HUES6 (cell line): ENCODE results near the gene PTCD2.
"Not testable (repeated sequence)": the region's sequence is repeated elsewhere in the genome, so short reads cannot be mapped to it uniquely, and the experiment has no call there.

ENCODE experiments used
- H3K27ac ChIP-seq: 2 replicates; pipeline ENCODE4 v1.7.0; 2013; ENCODE audit warnings: low read depth, mild to moderate bottlenecking, low read length, inconsistent platforms
- H3K27me3 ChIP-seq: 2 replicates; pipeline ENCODE4 v1.6.1; 2013; ENCODE audit warnings: low read length; ENCODE audit not compliant: control insufficient read depth, insufficient read depth
- H3K36me3 ChIP-seq: 2 replicates; pipeline ENCODE4 v1.6.1; 2013; ENCODE audit warnings: low read length; ENCODE audit not compliant: control insufficient read depth, insufficient read depth
- H3K4me1 ChIP-seq: 2 replicates; pipeline ENCODE4 v1.6.1; 2013; ENCODE audit warnings: low read length; ENCODE audit not compliant: control insufficient read depth, insufficient read depth
- H3K4me3 ChIP-seq: 2 replicates; pipeline ENCODE4 v1.5.1; 2013; ENCODE audit warnings: low read depth, low read length
- H3K9ac ChIP-seq: one replicate; pipeline ENCODE4 v1.6.1; 2013; ENCODE audit warnings: mild to moderate bottlenecking, low read length
- H3K9me3 ChIP-seq: 2 replicates; pipeline ENCODE4 v1.6.1; 2013; ENCODE audit warnings: low read depth, low read length; ENCODE audit not compliant: control insufficient read depth, insufficient read depth

Gene PTCD2

DNA sequence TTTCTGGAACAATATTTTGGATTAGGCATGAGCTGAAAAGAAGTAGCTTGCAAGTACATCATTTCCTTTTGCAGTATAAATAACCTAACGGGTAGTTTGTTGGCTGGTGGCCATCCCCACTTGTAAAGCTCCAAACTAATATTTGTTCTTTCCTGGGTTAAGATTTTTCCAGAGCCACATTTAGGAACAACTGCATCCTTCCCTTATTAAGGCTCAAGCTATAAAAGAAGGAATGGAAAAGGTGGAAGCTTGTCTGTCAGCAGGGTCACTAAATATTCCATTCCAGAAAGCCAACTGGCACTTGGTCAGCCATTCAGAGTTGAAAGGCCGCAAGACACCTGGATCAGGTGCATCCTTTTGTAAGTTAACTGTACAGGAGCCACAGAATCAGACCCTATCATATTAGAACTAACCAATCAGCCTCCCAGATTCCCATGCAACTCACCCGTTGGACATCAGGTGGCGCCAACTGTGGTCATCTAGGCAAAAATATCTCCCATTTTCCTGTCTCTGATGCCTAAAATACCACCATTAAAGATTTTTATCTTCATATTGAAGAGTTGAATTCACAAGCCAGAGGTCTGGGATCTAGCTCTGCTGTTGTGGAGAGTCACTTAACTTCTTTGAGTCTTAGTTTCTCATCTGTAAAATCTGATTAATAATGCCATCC, 82.9 kb downstream of the PTCD2 start:
- H3K27ac ChIP-seq = no peak overlapping the region
- no peaks in the 10 kb centered on the region for H3K27me3 ChIP-seq
- peaks cover 16% of the 10 kb centered on the region for H3K9me3 ChIP-seq
- H3K4me1 ChIP-seq = no peaks in the 10 kb centered on the region
- H3K9ac ChIP-seq = no peak overlapping the region
- H3K4me3 ChIP-seq = no peak overlapping the region
- H3K36me3 ChIP-seq = no peaks in the 10 kb centered on the region

DNA sequence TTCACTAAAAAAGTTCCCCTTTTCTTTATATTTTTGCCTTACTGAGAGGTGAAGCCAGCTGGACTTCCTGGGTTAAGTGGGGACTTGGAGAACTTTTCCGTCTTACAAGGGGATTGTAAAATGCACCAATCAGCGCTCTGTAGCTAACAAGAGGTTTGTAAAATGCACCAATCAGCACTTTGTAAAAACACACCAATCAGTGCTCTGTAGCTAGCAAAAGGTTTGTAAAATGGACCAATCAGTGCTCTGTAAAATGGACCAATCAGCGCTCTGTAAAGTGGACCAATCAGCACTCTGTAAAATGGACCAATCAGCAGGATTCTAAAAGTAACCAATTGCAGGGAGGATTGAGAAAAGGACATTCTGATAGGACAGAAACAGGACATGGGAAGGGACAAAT, 84.6 kb downstream of the PTCD2 start:
- H3K9ac ChIP-seq, H3K36me3 ChIP-seq, H3K4me1 ChIP-seq, H3K27ac ChIP-seq, H3K27me3 ChIP-seq, H3K4me3 ChIP-seq: not testable (repeated sequence)
- peaks cover 16% of the 10 kb centered on the region for H3K9me3 ChIP-seq

DNA sequence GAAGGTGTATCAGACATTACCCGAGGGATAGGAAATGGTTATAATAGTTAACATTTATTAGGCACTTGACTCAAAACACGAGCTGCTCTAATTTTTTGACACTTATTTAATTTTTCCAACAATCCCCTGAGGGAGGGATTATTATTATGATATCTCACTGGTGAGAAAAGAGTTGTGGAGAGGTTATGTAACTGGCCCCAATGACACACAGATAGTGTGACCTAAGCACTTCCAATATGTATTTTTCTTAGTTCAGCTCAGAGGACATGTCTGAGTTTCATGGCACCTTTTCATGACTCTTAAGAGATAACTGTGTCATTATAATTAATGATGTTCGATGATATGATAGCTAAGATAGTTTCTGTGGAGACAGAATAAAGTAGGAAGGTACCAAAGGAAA, 86.9 kb downstream of the PTCD2 start:
- H3K4me1 ChIP-seq = no peaks in the 10 kb centered on the region

DNA sequence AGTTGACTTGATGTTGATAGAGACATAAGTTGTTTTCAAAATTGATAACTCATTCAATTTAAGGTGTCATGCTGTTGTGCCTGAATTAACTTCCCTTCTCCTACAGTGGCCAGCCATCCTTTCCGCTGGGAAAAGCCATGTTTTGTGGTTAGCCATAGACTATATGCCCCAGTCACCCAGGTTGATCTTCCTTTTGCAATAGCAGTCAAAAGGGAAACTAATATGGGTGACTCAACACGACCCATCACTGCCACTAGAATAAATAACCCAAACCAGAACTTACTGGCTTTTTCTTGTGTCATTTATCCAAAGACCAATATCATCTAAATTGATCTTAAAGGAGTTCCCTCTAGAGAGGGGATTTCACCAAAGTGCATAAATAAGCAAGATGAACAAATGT, 87.4 kb downstream of the PTCD2 start:
- H3K9ac ChIP-seq = no peak overlapping the region
- no peaks in the 10 kb centered on the region for H3K9me3 ChIP-seq
- no peaks in the 10 kb centered on the region for H3K36me3 ChIP-seq
- no peaks in the 10 kb centered on the region for H3K27me3 ChIP-seq
- H3K4me1 ChIP-seq = no peaks in the 10 kb centered on the region
- H3K27ac ChIP-seq = no peak overlapping the region
- H3K4me3 ChIP-seq = no peak overlapping the region

More for the DNA sequence above, 86.9 kb downstream of the PTCD2 start:
- no peaks in the 10 kb centered on the region for H3K27me3 ChIP-seq
- no peak overlapping the region for H3K27ac ChIP-seq
- H3K9ac ChIP-seq = no peak overlapping the region
- H3K36me3 ChIP-seq = no peaks in the 10 kb centered on the region
- H3K9me3 ChIP-seq = 0 out of 2 replicates have a peak, but pooled peaks cover 4% of the 10 kb centered on the region
- no peak overlapping the region for H3K4me3 ChIP-seq

DNA sequence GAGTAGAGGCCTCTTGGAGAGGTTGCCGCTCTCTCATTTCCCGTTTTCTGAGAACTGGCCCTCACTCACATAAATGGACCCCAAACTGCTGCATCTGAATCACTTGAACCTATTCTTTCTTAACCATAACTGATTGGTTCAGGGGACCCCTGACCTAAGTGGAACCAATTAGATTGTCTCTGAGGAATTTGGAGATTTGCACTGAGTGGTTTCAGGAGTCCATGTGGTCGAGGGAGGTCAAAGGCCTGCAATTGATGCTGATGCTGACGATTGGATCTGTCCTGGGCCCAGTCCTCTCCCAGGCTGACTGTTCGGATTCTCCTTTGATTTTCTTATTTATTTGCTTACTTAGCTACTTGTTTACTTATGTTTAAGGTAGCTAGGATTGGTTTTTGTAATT, 88.0 kb downstream of the PTCD2 start:
- no peak overlapping the region for H3K9ac ChIP-seq
- no peak overlapping the region for H3K27ac ChIP-seq
- no peaks in the 10 kb centered on the region for H3K27me3 ChIP-seq
- H3K36me3 ChIP-seq = no peaks in the 10 kb centered on the region
- no peak overlapping the region for H3K4me3 ChIP-seq
- H3K9me3 ChIP-seq = no peaks in the 10 kb centered on the region
- no peaks in the 10 kb centered on the region for H3K4me1 ChIP-seq

DNA sequence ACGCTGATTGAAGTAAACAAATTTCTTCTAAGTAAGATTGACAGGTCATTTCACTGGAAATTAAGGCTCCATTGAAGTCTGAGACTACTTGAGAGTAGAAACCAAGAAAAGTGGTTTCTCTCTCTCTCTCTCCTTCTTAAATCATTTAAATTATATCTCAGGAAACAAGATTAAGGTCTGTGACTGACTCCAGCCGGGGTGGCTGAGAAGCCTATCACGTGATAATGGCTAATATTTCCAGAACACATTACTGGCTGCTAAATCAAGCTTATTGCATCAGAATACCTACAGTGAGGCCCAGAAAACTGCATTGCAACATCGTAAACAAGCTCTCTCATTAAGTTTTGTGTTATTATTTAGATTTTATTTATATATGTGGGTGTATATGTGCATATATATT, 88.4 kb downstream of the PTCD2 start:
- no peak overlapping the region for H3K27ac ChIP-seq
- no peak overlapping the region for H3K4me3 ChIP-seq
- no peak overlapping the region for H3K9ac ChIP-seq
- no peaks in the 10 kb centered on the region for H3K27me3 ChIP-seq
- H3K9me3 ChIP-seq = no peaks in the 10 kb centered on the region
- H3K4me1 ChIP-seq = no peaks in the 10 kb centered on the region
- no peaks in the 10 kb centered on the region for H3K36me3 ChIP-seq

DNA sequence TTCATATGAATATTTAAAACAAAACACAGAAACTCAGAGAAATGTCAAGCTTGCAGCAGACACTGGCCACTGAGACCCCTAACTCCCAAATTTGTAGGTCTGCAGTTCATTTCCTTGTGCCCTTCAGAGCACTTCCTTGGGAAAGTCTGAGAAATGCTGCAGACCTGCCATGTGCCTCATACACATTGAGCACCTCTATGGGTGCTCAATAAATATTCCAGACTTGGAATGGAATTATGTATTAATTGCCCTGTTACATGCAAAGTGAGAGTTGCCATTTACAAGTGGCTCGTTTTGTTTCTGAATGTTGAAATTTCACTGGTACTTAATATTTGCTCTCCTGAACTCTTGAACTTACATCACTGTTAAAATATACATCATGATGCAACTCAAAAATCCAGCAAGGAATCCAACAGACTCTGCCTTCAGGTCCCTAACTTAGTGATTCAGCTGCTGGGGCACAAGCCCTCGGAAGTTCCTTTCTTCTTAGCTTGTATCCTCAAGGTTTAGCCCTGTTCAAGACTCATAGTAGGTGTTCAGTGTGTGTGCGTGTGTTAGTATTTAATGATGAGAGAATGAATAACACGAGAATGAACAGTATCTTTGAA, 90.6 kb downstream of the PTCD2 start:
- Histone ChIP-seq H3K4me1 (no peaks in the 10 kb centered on the region), H3K27ac (no peak overlapping the region), H3K9ac (no peak overlapping the region), H3K4me3 (no peak overlapping the region), H3K9me3 (no peaks in the 10 kb centered on the region), H3K36me3 (no peaks in the 10 kb centered on the region), H3K27me3 (no peaks in the 10 kb centered on the region)

DNA sequence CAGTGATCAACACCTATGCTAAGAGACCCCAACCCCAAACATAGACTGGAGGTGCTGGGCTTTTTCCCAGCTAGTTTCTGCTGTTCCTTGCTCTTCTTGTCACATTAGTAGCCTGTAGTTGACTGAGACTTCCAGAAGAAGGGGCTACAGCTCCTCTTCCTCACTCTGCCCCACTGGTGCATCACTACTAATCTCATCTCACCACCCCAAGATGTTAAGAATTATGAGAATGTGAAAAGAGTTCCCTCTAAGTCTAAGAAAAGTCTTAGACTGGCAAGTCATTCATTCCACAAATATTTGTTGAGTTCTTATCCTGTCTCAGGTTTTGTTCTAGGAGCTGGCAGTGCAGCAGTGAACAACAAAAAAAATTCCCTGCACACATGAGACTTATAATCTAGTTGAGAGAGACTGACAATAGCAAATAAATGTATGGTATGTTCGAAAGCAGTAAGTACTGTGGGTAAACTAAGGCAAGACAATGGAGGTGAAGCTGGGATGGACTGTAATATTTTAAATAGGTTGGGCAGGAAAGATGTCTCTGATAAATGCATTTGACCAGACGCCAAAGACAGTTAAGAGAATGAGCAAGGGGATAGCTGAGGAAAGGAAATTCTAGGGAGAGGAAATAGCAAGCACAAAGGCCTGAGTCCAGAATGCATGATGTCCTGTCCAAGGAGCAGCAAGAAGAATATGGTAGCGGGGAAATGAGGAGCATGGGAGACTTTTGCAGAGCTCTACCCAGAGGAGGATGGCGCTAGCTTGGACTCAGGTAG, 92.3 kb downstream of the PTCD2 start:
- Histone ChIP-seq H3K4me3 (no peak overlapping the region), H3K9me3 (no peaks in the 10 kb centered on the region), H3K9ac (no peak overlapping the region), H3K36me3 (no peaks in the 10 kb centered on the region), H3K27me3 (no peaks in the 10 kb centered on the region), H3K4me1 (no peaks in the 10 kb centered on the region), H3K27ac (no peak overlapping the region)

DNA sequence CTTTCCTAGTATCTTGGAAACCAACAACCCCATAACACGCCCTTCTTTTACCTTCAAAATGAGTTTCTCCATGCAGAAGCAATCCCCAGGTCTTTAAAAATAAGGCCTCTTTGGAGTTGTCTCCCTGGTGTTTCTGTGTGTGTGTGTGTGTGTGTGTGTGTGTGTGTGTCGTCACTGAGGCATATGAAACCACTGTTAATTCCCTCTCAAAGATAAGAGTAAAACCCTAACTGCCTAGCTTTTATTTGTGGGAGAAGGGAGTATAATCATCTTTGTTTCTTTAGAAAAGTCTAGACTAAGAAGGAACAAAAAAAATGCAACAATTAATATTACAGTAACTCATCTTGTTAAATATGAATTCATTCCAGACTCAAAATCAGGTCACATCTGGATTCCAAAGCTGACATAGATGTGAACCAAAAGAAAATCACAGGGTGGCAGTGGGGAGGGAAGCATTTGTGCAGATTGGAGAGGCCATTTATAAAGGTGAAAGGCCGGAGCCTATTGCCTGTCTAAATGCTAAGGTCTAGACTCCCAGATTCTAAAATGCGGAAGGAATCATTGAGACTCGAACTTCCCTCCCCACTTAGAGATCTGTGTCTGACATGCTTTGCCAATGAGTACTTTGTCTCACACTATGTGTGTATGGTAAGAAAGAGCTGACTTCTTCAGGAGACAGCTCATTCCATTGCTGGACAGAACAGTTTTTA, 95.6 kb downstream of the PTCD2 start:
- H3K9me3 ChIP-seq = no peaks in the 10 kb centered on the region
- H3K27ac ChIP-seq = no peak overlapping the region
- H3K9ac ChIP-seq = no peak overlapping the region
- H3K4me1 ChIP-seq = no peaks in the 10 kb centered on the region
- H3K27me3 ChIP-seq = no peaks in the 10 kb centered on the region
- H3K36me3 ChIP-seq = no peaks in the 10 kb centered on the region
- no peak overlapping the region for H3K4me3 ChIP-seq

DNA sequence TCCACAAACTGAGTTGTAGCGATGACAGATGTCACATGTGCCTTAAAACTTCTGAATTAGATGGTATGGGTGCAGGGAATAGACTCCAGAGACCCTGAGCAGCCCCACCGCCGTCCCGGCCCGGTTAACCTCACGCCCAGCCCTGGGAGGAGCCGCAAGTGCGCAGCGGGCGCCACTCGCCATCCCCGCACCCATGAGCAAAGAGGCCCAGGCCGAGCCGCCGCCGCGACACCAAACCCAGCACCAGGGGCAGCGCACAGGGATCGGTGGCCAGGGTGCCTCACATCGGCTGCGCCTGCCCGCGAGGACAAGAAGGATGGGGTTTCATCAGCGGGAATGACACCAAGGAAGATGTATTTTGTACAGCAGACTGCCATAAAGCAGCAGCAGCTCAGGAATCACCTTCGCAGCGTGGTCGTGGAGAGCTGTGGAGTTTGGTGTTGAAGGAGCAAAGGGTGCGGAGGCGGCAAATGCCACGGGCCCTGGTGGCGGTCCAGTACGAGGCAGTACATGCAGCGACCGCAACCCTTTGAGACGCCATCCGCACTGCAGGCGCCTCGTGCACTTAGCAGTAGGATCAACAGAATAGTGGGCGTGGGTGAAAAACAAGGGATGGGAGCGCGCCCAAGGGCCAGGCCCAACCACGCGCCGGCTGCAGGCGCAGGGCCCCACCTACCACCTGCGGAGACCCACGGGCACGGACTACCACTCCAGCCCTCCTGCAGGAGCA, 97.3 kb downstream of the PTCD2 start:
- Histone ChIP-seq H3K4me3 (no peak overlapping the region), H3K27ac (no peak overlapping the region), H3K36me3 (no peaks in the 10 kb centered on the region), H3K4me1 (no peaks in the 10 kb centered on the region), H3K9me3 (no peaks in the 10 kb centered on the region), H3K27me3 (no peaks in the 10 kb centered on the region), H3K9ac (no peak overlapping the region)
